ENCODE data around the gene TOMM20. TPM values are rescaled to one million over a fixed set of nuclear protein-coding genes. Genes with fewer than 3 reads are reported as not detected.
"Not testable (repeated sequence)": the region's sequence is repeated elsewhere in the genome, so short reads cannot be mapped to it uniquely, and the experiment has no call there.

Gene TOMM20
- total and polyA plus RNA-seq, 4 experiments from 2014 or later, result 64.4 to 108 (median 86.4) TPM

DNA sequence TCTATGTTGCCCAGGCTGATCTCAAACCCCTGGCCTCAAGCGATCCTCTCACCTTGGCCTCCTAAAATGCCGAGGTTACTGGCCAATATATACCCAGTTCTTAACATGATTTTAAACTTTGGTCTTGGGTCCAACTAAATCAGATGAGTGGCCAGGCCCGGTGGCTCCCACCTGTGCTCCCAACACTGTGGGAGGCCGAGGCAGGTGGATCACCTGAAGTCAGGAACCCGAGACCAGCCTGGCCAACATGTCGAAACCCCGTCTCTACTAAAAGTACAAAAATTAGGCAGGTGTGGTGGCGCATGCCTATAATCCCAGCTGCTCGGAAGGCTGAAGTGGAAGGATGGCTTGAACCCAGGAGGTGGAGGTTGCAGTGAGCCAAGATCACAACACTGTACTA, 29.6 kb downstream of the TOMM20 start:
- Histone ChIP-seq H3K27me3 (ENCODE audit: insufficient read depth, low read length) (no peaks in the 10 kb centered on the region), H3K4me1 (ENCODE audit: insufficient read depth, low read length) (peaks cover 24% of the 10 kb centered on the region), H3K27ac (ENCODE audit: low read depth, low read length) (no peak overlapping the region), H3K4me3 (ENCODE audit: low read length in 2 of 2) (no peak overlapping the region), H3K9me3 (ENCODE audit: control insufficient read depth in 1 of 2, low read length in 2 of 2) (no peaks in the 10 kb centered on the region), H3K36me3 (ENCODE audit: insufficient read depth, low read length) (no peaks in the 10 kb centered on the region)
- intact Hi-C loops (cut with micrococcal nuclease), result no loop called here
- Mint-ChIP-seq H3K4me1 (peaks cover 10 to 24% (median 15%) of the 10 kb centered on the region in 4 donors), H3K36me3 (peaks cover 0 to 2% of the 10 kb centered on the region in 2 donors), H3K27me3 (peaks cover under 1 to 1% of the 10 kb centered on the region in 2 donors), H3K27ac (no peak overlapping the region), H3K4me3 (no peak overlapping the region), H3K9me3 (peaks cover 0 to 2% (median 0%) of the 10 kb centered on the region in 8 donors)
- CTCF ChIA-PET (ENCODE audit: partially characterized antibody), result interaction anchor here (1.0 to 8.3 kb wide), 3 partner anchors 8 to 316 kb away, joined by 3 to 96 read pairs (median 6); no protein-coding TSS in a partner anchor
- DNase-seq, result no peak
- POLR2A ChIA-PET (ENCODE audit: partially characterized antibody), result interaction anchor here (0.6 kb wide), 2 partner anchors 242 to 276 kb away, joined by 3 read pairs; no protein-coding TSS in a partner anchor

DNA sequence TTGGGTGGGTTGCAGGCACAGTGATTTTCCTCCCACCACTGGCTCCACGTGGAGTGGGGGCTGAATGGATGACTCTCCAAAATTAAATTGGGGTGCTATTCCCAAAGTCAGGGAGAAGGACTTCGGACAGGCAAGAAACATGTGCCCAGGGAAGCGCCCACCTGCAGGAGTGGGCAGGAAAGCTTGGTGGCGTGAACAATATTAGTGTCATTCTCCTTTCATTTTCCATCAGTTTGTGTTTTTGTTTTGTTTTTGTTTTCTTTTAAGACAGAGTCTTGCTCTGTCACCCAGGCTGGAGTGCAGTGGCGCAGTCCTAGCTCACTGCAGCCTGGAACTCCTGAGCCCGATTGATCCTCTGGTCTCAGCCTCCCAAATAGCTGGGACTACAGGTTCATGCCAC, 30.1 kb downstream of the TOMM20 start:
- POLR2A ChIA-PET (ENCODE audit: partially characterized antibody), result no interaction called here

DNA sequence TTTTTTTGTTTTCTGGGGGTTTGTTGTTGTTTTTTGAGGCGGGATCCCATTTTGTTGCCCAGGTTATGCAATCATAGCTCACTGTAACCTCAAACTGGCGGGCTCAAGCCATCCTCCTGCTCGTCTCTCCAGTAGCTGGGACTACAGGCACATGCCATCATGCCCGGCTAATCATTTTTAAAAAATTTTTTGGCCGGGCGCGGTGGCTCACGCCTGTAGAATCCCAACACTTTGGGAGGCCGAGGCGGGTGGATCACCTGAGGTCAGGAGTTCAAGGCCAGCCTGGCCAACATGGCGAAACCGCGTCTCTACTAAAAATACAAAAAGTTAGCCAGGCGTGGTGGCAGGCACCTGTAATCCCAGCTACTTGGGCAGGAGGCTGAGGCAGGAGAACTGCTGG, 31.1 kb downstream of the TOMM20 start:
- H3K4me1 Mint-ChIP-seq, result peaks cover 8 to 18% (median 11%) of the 10 kb centered on the region in 4 donors
- intact Hi-C loops (cut with micrococcal nuclease); H3K4me3 Mint-ChIP-seq; POLR2A ChIA-PET (ENCODE audit: partially characterized antibody); DNase-seq; H3K9me3 Mint-ChIP-seq; H3K36me3 Mint-ChIP-seq; H3K4me3 ChIP-seq (ENCODE audit: low read length in 2 of 2); H3K27ac ChIP-seq (ENCODE audit: low read depth, low read length); H3K9me3 ChIP-seq (ENCODE audit: control insufficient read depth in 1 of 2, low read length in 2 of 2); H3K27me3 Mint-ChIP-seq; H3K27ac Mint-ChIP-seq; H3K27me3 ChIP-seq (ENCODE audit: insufficient read depth, low read length); H3K36me3 ChIP-seq (ENCODE audit: insufficient read depth, low read length): not testable (repeated sequence)
- CTCF ChIA-PET (ENCODE audit: partially characterized antibody), result interaction anchor here (1.3 to 8.3 kb wide), 2 partner anchors 317 to 497 kb away, joined by 3 to 96 read pairs; no protein-coding TSS in a partner anchor
- peaks cover 17% of the 10 kb centered on the region for H3K4me1 ChIP-seq (ENCODE audit: insufficient read depth, low read length)

More for the DNA sequence above, 30.1 kb downstream of the TOMM20 start:
- Histone ChIP-seq H3K27ac (ENCODE audit: low read depth, low read length) (no peak overlapping the region), H3K27me3 (ENCODE audit: insufficient read depth, low read length) (no peaks in the 10 kb centered on the region), H3K36me3 (ENCODE audit: insufficient read depth, low read length) (no peaks in the 10 kb centered on the region), H3K9me3 (ENCODE audit: control insufficient read depth in 1 of 2, low read length in 2 of 2) (no peaks in the 10 kb centered on the region), H3K4me1 (ENCODE audit: insufficient read depth, low read length) (peaks cover 24% of the 10 kb centered on the region), H3K4me3 (ENCODE audit: low read length in 2 of 2) (no peak overlapping the region)
- Mint-ChIP-seq H3K36me3 (peaks cover 0 to 2% of the 10 kb centered on the region in 2 donors), H3K27me3 (peaks cover 1 to 5% of the 10 kb centered on the region in 2 donors), H3K9me3 (no peaks in the 10 kb centered on the region), H3K4me3 (no peak overlapping the region), H3K4me1 (peaks cover 11 to 24% (median 16%) of the 10 kb centered on the region in 4 donors), H3K27ac (no peak overlapping the region)
- DNase-seq, result no peak
- intact Hi-C loops (cut with micrococcal nuclease), result no loop called here
- CTCF ChIA-PET (ENCODE audit: partially characterized antibody), result interaction anchor here (1.6 to 8.3 kb wide), 2 partner anchors 8 to 316 kb away, joined by 6 to 96 read pairs; no protein-coding TSS in a partner anchor

DNA sequence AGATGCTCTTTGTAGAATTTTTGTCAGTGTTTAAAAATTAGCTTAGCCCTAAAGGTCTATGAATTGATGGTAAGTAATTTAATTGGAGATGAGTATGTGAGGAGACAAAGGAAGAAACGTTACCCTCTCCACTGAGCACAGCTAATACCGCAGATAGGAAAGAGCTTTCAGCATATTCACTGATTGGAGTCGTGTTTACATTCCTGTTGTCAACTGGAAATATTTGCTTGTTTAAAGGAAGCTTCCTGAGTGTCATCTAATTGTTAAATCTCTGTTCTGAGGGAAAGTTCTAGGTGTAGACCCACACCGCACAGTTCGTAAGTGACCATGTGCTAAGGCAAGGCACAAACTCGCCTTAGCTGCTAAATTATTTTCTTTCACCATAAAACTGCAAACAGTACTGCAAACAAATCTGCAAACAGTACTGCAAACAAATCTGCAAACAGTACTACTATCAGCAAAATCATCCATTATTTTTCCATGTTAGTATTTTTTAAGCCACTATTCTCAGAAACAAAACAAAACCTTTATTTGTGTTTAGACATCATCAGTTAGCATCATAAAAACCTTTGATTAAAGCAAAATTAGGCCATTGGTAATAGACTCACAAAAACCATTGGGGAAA, 32.6 kb downstream of the TOMM20 start:
- Mint-ChIP-seq H3K27me3 (peaks cover 0 to 5% of the 10 kb centered on the region in 2 donors), H3K4me1 (peaks cover 5 to 9% (median 6%) of the 10 kb centered on the region in 4 donors), H3K9me3 (no peaks in the 10 kb centered on the region), H3K27ac (no peak overlapping the region), H3K36me3 (no peaks in the 10 kb centered on the region), H3K4me3 (no peak overlapping the region)
- Histone ChIP-seq H3K9me3 (ENCODE audit: control insufficient read depth in 1 of 2, low read length in 2 of 2) (no peaks in the 10 kb centered on the region), H3K4me3 (ENCODE audit: low read length in 2 of 2) (no peak overlapping the region), H3K27me3 (ENCODE audit: insufficient read depth, low read length) (no peaks in the 10 kb centered on the region), H3K36me3 (ENCODE audit: insufficient read depth, low read length) (no peaks in the 10 kb centered on the region), H3K27ac (ENCODE audit: low read depth, low read length) (no peak overlapping the region), H3K4me1 (ENCODE audit: insufficient read depth, low read length) (peaks cover 9% of the 10 kb centered on the region)
- ChIA-PET CTCF (ENCODE audit: partially characterized antibody) (interaction anchor here (0.8 to 9.0 kb wide), 8 partner anchors 10 to 511 kb away, joined by 3 to 96 read pairs (median 3); no protein-coding TSS in a partner anchor), POLR2A (ENCODE audit: partially characterized antibody) (interaction anchor here (0.6 to 0.9 kb wide), 2 partner anchors 372 to 485 kb away, joined by 3 to 5 read pairs; no protein-coding TSS in a partner anchor)
- intact Hi-C loops (cut with micrococcal nuclease), result no loop called here
- no peak for DNase-seq

DNA sequence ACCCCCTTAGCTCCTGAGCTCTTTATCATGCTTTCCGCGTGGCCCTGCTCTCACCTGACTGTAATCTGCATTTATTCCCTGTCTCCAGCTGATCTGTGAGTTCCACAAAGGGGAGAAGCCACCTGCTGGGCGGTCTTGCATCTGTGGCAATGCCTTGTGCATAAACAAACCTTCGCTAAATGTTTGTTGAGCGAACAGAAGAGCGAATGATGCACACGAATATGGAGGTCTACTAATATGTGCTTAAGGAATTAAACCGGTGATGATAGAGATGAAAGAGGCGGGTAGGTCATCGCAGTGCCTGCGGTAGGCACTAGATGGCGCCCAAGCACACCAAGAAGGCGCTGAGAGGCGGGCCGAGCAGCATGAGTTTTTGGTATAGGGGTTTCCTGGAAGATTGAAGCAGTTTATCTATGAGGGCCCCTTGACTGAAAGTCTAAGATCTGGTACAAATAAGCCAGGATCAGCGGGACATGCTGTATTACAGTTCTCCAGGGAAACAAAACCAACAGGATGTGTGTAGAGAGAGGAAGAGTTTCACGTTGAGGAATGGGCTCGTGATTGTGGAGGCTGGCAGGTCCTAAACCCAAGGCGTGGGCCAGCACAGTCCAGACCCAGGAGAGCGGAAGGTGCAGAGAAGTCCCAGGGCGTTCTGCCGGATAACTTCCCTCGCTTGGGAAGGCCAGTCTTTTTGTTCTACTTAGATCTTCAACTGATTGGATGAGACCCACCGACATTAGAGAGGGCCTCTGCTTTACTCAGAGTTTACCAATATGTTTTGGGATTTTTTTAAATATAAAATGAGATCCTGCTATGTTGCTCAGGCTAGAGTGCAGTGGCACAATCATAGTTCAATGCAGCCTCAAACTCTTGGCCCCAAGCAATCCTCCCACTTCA, 34.7 kb downstream of the TOMM20 start:
- CTCF ChIA-PET (ENCODE audit: partially characterized antibody), result interaction anchor here (0.6 to 9.0 kb wide), 13 partner anchors 11 to 595 kb away, joined by 3 to 96 read pairs (median 4); no protein-coding TSS in a partner anchor
- intact Hi-C loops (cut with micrococcal nuclease), result loop anchor here (1.0 kb wide), 1 partner anchor 323 kb away; no protein-coding TSS in a partner anchor
- H3K27me3 Mint-ChIP-seq, result peaks cover 0 to 5% of the 10 kb centered on the region in 2 donors
- peak overlapping the region in 1 of 8 donors; percentile 39 for H3K4me3 Mint-ChIP-seq
- no peaks in the 10 kb centered on the region for H3K27me3 ChIP-seq (ENCODE audit: insufficient read depth, low read length)
- H3K4me1 Mint-ChIP-seq, result peaks cover 6 to 10% (median 7%) of the 10 kb centered on the region in 4 donors
- peaks cover 9% of the 10 kb centered on the region for H3K4me1 ChIP-seq (ENCODE audit: insufficient read depth, low read length)
- H3K27ac ChIP-seq (ENCODE audit: low read depth, low read length), result no peak overlapping the region
- H3K36me3 ChIP-seq (ENCODE audit: insufficient read depth, low read length), result no peaks in the 10 kb centered on the region
- H3K9me3 ChIP-seq (ENCODE audit: control insufficient read depth in 1 of 2, low read length in 2 of 2), result no peaks in the 10 kb centered on the region
- no peak overlapping the region for H3K4me3 ChIP-seq (ENCODE audit: low read length in 2 of 2)
- H3K36me3 Mint-ChIP-seq, result no peaks in the 10 kb centered on the region
- POLR2A ChIA-PET (ENCODE audit: partially characterized antibody), result no interaction called here
- peak; percentile 77 to 80 (median 79) for DNase-seq
- H3K27ac Mint-ChIP-seq, result peak overlapping the region in 3 of 7 donors; percentile 14 to 71 (median 29)
- H3K9me3 Mint-ChIP-seq, result no peaks in the 10 kb centered on the region

DNA sequence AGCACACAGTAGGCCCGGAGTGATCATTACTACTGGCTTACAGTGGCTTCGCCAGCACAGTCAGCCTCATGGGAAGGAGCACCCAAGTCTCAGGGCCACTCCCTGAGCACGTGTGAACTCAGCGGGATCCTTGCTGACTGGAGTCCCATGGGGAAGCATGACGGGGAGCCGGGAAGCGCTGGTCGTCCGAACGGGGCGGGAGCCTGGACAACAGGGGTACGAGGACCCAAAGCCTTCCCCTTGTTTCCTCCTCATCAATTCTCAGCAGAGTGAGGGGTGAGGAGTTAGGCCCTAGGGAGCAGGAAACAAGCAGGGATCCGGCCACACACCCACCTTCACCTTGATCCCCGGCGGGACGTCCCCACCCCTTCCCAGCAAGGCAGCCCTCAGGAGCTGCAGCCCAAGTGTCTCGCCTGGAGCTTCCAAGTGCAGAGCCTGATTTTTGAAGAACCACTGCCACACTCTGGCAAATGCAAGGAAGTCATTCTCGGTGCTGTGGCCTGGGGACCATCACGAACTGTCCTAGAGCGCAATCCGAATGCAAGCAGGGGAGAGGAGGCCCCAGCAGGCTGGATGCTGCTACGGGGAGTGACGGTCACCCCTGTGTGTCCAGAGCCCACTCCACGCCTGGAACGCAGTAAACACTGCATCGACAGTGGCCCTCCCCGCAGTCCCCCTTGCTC, 35.5 kb downstream of the TOMM20 start:
- H3K36me3 ChIP-seq (ENCODE audit: insufficient read depth, low read length), result no peaks in the 10 kb centered on the region
- no peak for DNase-seq
- no peak overlapping the region for H3K27ac ChIP-seq (ENCODE audit: low read depth, low read length)
- peaks cover 6 to 10% (median 7%) of the 10 kb centered on the region in 4 donors for H3K4me1 Mint-ChIP-seq
- H3K9me3 ChIP-seq (ENCODE audit: control insufficient read depth in 1 of 2, low read length in 2 of 2), result no peaks in the 10 kb centered on the region
- no peaks in the 10 kb centered on the region for H3K36me3 Mint-ChIP-seq
- peak overlapping the region in 1 of 7 donors; percentile 29 for H3K27ac Mint-ChIP-seq
- peaks cover 9% of the 10 kb centered on the region for H3K4me1 ChIP-seq (ENCODE audit: insufficient read depth, low read length)
- intact Hi-C loops (cut with micrococcal nuclease), result loop anchor here (1.0 kb wide), 1 partner anchor 324 kb away; no protein-coding TSS in a partner anchor
- no peak overlapping the region for H3K4me3 ChIP-seq (ENCODE audit: low read length in 2 of 2)
- no peak overlapping the region for H3K4me3 Mint-ChIP-seq
- peaks cover 0 to 5% of the 10 kb centered on the region in 2 donors for H3K27me3 Mint-ChIP-seq
- H3K9me3 Mint-ChIP-seq, result no peaks in the 10 kb centered on the region
- ChIA-PET CTCF (ENCODE audit: partially characterized antibody) (interaction anchor here (0.7 to 9.0 kb wide), 8 partner anchors 10 to 594 kb away, joined by 3 to 96 read pairs (median 4); no protein-coding TSS in a partner anchor), POLR2A (ENCODE audit: partially characterized antibody) (no interaction called here)
- H3K27me3 ChIP-seq (ENCODE audit: insufficient read depth, low read length), result no peaks in the 10 kb centered on the region

Measured in CD4-positive, alpha-beta memory T cell (primary cell).